HEK293T (cell line): ENCODE results near the gene DLG2.

Source experiments
- ELF4 ChIP-seq: fragments of 450-650 bp; IDR thresholded peaks from 2 replicates; pipeline ENCODE4 v1.6.1; 2017; ENCODE audit warnings: antibody characterized with exemption
- FOXK2 ChIP-seq: fragments of 450-650 bp; IDR thresholded peaks from 2 replicates; pipeline ENCODE4 v1.6.1; 2016; ENCODE audit warnings: mild to moderate bottlenecking
- FOXM1 ChIP-seq: fragments of 450-650 bp; IDR thresholded peaks from 2 replicates; pipeline ENCODE4 v1.6.1; 2017; ENCODE audit warnings: mild to moderate bottlenecking, borderline replicate concordance
- TARDBP ChIP-seq: fragments of 450-650 bp; IDR thresholded peaks from 2 replicates; pipeline ENCODE4 v1.6.1; 2016

DNA sequence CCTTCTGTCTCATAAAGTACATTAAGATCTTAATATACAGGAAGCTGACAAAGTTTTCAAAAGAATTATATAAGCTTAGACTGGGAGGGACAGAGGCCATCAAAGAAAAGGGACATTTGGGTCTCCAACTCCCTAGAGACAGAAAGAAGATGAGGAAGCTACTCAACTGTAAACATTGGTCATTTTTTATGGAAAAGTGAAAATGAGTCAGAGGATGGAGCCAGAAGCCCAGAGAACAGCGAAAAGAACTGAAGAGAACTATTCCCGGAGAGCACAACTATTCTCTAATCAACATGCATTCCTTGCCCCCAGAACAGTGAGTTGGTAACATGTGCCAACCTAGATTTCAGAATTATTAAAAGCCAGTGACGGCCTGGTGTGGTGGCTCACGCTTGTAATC is 779.3 kb downstream of the DLG2 start:
- TF ChIP-seq ELF4 = no peak
- TF ChIP-seq FOXK2 = no peak
- no peak for TF ChIP-seq FOXM1
- no peak for TF ChIP-seq TARDBP
